ENCODE measurements around the gene TGFB2. TPM values are rescaled to one million over a fixed set of nuclear protein-coding genes. Genes with fewer than 3 reads are reported as not detected.

The TGFB2 gene
- total and polyA plus RNA-seq, 2 donors (not counting 3 experiments of a cell fraction or from before 2014, with no cell fraction given), result 21.2 to 43.5 TPM

DNA sequence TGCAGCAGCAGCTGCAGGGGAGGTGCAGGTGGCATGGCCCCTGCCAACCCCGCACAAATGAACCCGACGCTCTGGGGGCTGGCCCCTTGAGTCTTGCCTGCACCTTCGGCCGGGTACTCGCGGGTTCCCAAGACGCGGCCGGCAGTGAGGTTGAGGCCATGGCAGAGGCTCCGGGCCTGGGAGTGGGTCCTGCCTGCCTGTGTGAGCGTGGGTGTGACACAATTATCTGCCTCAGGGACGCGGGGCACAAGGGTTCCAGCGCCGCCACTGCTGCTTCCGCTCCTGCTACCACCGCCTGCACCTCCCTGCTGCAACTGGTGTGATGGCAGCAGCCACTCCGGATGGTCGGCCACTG is 20.9 kb upstream of the TGFB2 start:
- Histone ChIP-seq H3K9me1 (replicated peaks; ENCODE audit: control insufficient read depth, extremely low read depth, insufficient read depth, low read length) (no peaks in the 10 kb centered on the region), H2AFZ (ENCODE audit: low read depth, low read length) (no peak overlapping the region), H3K4me2 (ENCODE audit: insufficient read depth, low read length) (no peak overlapping the region), H3K27me3 (ENCODE audit: control insufficient read depth in 2 of 2, insufficient read depth in 2 of 2, low read length in 2 of 2) (no peaks in the 10 kb centered on the region), H3K27ac (ENCODE audit: insufficient read depth, low read depth, low read length) (no peak overlapping the region), H3K4me3 (replicated peaks in 1 of 3; ENCODE audit: insufficient read depth in 1 of 3, low read depth in 1 of 3, low read length in 3 of 3) (no peak overlapping the region), H3K4me1 (ENCODE audit: control insufficient read depth, extremely low read depth, insufficient read depth, low read length) (no peaks in the 10 kb centered on the region), H3K79me2 (ENCODE audit: control insufficient read depth, insufficient read depth, low read length) (peaks cover 4% of the 10 kb centered on the region), H4K20me1 (replicated peaks; ENCODE audit: control insufficient read depth, extremely low read depth, insufficient read depth, low read length) (no peaks in the 10 kb centered on the region), H3K9ac (replicated peaks; ENCODE audit: extremely low read depth, insufficient read depth, low read length) (no peak overlapping the region), H3K36me3 (ENCODE audit: control insufficient read depth in 2 of 2, extremely low read depth in 1 of 2, insufficient read depth in 2 of 2, low read length in 2 of 2) (no peaks in the 10 kb centered on the region), H3K9me3 (replicated peaks; ENCODE audit: control insufficient read depth, insufficient read depth, low read length) (no peaks in the 10 kb centered on the region)
- DNase-seq (ENCODE audit: low read depth, low spot score) (no peak), FAIRE-seq (no peak)
- no TSS peak for BruUV-seq (replicated peaks)
- intact Hi-C loops (cut with micrococcal nuclease) (no loop called here), dilution Hi-C loops (cut with MboI; ENCODE audit: extremely low pct_ligation_motif_present, low sequenced_read_pairs) (no loop called here)
- POLR2A ChIA-PET, result no interaction called here
- TF ChIP-seq JUN (IDR thresholded peaks at IDR 0.05; ENCODE audit: borderline replicate concordance, insufficient read depth, insufficient read length, low read depth) (no peak), EZH2 (IDR thresholded peaks at IDR 0.05; ENCODE audit: borderline replicate concordance, low read depth, low read length, severe bottlenecking) (no peak), MYC (IDR thresholded peaks at IDR 0.05; ENCODE audit: low read depth, low read length) (no peak), POLR2AphosphoS5 (IDR thresholded peaks at IDR 0.05; ENCODE audit: insufficient read depth, low read depth, low read length) (no peak), FOS (IDR thresholded peaks at IDR 0.05; ENCODE audit: borderline replicate concordance, insufficient read depth, low read length) (no peak), POLR2A (IDR thresholded peaks at IDR 0.05; ENCODE audit: low read depth, low read length) (no peak), GATA2 (IDR thresholded peaks at IDR 0.05; ENCODE audit: insufficient read depth, insufficient read length, low read depth, low read length) (no peak)
- TF ChIP-seq, protein P1, sequence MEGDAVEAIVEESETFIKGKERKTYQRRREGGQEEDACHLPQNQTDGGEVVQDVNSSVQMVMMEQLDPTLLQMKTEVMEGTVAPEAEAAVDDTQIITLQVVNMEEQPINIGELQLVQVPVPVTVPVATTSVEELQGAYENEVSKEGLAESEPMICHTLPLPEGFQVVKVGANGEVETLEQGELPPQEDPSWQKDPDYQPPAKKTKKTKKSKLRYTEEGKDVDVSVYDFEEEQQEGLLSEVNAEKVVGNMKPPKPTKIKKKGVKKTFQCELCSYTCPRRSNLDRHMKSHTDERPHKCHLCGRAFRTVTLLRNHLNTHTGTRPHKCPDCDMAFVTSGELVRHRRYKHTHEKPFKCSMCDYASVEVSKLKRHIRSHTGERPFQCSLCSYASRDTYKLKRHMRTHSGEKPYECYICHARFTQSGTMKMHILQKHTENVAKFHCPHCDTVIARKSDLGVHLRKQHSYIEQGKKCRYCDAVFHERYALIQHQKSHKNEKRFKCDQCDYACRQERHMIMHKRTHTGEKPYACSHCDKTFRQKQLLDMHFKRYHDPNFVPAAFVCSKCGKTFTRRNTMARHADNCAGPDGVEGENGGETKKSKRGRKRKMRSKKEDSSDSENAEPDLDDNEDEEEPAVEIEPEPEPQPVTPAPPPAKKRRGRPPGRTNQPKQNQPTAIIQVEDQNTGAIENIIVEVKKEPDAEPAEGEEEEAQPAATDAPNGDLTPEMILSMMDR (IDR thresholded peaks at IDR 0.05; ENCODE audit: extremely low read depth in 1 of 2, insufficient read depth in 1 of 2, low read depth in 1 of 2, low read length in 2 of 2), result no peak
- TF ChIP-seq, protein P2, sequence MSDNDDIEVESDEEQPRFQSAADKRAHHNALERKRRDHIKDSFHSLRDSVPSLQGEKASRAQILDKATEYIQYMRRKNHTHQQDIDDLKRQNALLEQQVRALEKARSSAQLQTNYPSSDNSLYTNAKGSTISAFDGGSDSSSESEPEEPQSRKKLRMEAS (IDR thresholded peaks at IDR 0.05; ENCODE audit: insufficient read depth, insufficient read length), result no peak
- CTCF ChIA-PET, result no interaction called here
